Right lobe of liver (tissue), 4 donors: ENCODE measurements around the gene ZDHHC14.

Experiments used
- POLR2A ChIP-seq: fragments of 450-650 bp; IDR thresholded peaks from one replicate; pipeline ENCODE4 v1.6.1; 2017; ENCODE audit warnings: antibody characterized with exemption, mild to moderate bottlenecking
- TF ChIP-seq, protein P1 (sequence below), 4 donors: fragments of 200-600 bp in 3 of 4; fragments of 450-650 bp in 1 of 4; IDR thresholded peaks; one replicate each; pipeline versions ENCODE4 v1.5.1 to v1.8.0; 2016 to 2022; ENCODE audit warnings: antibody characterized with exemption in 4 of 4, mild to moderate bottlenecking in 2 of 4
- donor health status: DM: no; HTN: no; CAD: no.
- donor health status: DM: no; HTN: no; CAD: no.
- donor health status: DM: no; HTN: yes; CAD: no.

- no peak for TF ChIP-seq POLR2A
- TF ChIP-seq, protein P1, sequence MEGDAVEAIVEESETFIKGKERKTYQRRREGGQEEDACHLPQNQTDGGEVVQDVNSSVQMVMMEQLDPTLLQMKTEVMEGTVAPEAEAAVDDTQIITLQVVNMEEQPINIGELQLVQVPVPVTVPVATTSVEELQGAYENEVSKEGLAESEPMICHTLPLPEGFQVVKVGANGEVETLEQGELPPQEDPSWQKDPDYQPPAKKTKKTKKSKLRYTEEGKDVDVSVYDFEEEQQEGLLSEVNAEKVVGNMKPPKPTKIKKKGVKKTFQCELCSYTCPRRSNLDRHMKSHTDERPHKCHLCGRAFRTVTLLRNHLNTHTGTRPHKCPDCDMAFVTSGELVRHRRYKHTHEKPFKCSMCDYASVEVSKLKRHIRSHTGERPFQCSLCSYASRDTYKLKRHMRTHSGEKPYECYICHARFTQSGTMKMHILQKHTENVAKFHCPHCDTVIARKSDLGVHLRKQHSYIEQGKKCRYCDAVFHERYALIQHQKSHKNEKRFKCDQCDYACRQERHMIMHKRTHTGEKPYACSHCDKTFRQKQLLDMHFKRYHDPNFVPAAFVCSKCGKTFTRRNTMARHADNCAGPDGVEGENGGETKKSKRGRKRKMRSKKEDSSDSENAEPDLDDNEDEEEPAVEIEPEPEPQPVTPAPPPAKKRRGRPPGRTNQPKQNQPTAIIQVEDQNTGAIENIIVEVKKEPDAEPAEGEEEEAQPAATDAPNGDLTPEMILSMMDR (IDR thresholded peaks at IDR 0.05), result no peak
Measured at GRCh38 chr6:157674061-157674460, 293.1 kb downstream of the ZDHHC14 start.
